ENCODE data around the gene EFL1.
A peak's percentile ranks its signal among the peaks of the same experiment; 100 is the strongest.

EFL1 gene

GRCh38 chr15:82098674-82099073 is 163.9 kb downstream of the EFL1 start:
- intact Hi-C loops (cut with DNase I) = no loop called here
- DNase-seq = peak in 1 of 10 donors; percentile 65

DNA sequence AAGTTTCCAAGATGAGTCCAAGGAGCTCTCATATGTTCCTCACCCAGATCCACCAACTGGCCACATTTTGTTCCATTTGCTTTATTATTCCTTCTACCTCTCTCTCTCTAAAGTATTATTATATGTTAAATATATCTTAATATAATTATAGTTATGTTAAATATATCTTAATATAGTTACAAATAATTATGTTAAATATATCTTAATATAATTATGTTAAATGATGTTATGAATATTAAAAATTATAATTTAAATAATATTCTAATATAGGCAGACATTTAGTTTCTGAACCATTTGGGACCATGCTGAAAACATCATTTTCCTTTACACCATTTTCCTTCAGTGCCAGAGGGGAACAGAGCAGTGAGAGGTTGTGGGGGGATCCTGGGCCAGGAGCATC is 166.7 kb downstream of the EFL1 start:
- intact Hi-C loops (cut with DNase I) = no loop called here
- DNase-seq = no peak

DNA sequence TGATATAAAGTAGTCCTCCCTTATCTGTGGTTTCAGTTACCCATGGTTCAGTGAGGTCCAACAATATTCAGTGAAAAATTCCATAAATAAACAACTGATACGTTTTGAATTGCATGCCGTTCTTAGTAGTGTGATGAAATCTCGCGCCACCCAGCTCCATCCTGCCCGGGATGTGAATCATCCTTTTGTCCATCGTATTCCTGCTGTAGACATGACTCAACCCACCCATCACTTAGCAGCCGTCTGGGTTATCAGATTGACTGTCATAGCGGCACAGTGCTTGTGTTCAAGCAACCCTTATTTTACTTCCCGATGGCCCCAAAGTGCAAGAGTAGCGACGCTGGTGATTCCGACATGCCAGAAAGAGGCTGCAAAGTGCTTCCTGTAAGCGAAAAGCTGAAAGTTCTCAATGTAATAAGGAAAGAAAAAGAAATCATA is 168.7 kb downstream of the EFL1 start:
- DNase-seq = peak in 1 of 10 donors; percentile 22
- intact Hi-C loops (cut with DNase I) = no loop called here

- no peak for DNase-seq
- intact Hi-C loops (cut with DNase I) = no loop called here
Measured at GRCh38 chr15:82093325-82093724, 169.2 kb downstream of the EFL1 start.

DNA sequence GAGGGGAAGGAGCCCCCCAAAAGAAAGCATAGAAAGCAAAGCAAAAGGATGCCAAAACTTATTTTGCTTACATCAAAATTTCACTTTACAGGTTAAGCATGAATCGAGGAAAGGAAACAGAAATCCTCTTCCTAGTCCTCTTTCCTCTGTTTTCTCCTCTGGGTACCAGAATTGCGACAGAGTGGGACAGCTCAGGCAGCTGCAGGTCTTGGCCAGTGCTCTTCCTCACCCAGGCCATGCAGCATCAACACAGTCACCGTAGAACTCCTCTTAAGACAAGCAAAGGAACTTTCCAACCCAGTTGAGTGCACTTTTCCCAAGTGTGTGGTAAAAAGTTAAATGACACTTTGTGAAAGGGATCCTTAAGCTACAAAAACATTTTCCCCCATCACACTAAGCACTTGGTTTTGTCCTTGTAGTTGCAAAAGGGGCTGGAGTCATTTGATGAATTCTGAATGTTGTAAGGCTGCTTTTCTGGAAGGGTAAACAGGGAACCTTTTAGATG is 170.8 kb downstream of the EFL1 start:
- no peak for DNase-seq
- intact Hi-C loops (cut with DNase I) = no loop called here

GRCh38 chr15:82086243-82086995 is 176.1 kb downstream of the EFL1 start:
- intact Hi-C loops (cut with DNase I) = no loop called here
- DNase-seq = no peak

DNA sequence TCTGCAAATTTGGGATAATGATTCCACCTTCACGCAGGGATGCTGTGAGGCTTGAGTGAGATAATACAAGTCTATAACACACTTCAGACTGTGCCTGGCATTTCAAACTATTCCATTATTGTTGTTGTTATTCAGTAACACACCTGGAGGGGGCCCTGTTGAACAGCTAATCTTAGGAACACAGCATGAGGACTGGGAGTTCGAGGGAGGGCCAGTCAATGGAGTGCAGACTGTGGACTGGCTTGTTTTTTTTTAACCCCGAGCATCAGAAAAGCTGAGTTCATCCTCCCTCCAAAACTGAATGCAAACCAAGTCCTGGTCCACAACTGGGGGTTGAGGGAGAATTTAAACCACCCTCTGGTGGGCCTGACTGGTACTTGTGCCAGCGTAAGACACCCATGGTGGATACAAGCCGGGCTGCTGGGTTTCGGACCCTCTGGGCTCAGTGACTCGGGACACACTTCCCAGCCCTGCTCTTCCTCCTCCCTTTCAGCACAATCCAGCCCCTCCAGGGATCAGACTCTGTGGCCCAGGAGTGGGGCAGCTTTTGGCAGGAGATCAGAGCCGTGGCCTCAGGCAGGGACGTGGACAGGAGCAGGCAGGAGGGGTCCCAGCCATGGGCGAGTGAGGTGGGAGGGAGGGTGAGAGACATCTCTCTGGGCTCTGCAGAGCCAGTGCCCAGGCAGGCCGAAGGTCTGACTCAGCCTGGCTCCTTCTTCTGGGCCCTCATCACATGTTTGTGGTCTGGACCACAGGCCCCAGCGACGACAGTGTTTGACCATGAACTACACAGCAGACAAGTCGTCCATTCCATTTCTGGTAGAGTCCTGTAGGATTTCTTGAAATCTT is 180.4 kb downstream of the EFL1 start:
- peak in 1 of 10 donors; percentile 36 for DNase-seq
- intact Hi-C loops (cut with DNase I) = no loop called here

DNA sequence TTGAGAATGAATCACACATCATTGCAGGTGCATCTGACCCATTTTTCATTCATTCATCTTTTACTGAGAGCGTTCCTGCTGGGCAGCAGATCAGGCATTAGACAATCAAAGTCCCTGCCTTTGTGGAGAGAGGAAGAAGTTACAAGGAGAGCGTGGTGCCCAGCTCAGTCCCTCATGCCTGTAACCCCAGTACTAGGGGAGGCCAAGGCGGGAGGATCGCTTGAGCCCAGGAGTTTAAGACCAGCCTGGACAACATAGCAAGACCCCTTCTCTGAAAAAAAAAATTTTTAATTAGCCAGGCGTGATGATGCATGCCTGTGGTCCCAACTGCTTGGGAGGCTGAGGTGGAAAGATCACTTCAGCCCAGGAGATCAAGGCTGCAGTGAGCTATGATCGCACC is 181.8 kb downstream of the EFL1 start:
- intact Hi-C loops (cut with DNase I) = no loop called here
- no peak for DNase-seq
